Measurements from ENCODE around the gene CCDC167.

CCDC167 gene

GRCh38 chr6:37530297-37530696 is 30.6 kb upstream of the CCDC167 start:
- DNase-seq (ENCODE audit: low read depth in 2 of 2) = no peak

GRCh38 chr6:37528541-37528940 is 28.8 kb upstream of the CCDC167 start:
- DNase-seq (ENCODE audit: low read depth in 2 of 2) = no peak

GRCh38 chr6:37525460-37526357 is 26.0 kb upstream of the CCDC167 start:
- no peak for DNase-seq (ENCODE audit: low read depth in 2 of 2)

- DNase-seq (ENCODE audit: low read depth in 2 of 2) = no peak
Observed at GRCh38 chr6:37524970-37525318, 25.3 kb upstream of the CCDC167 start.

- DNase-seq (ENCODE audit: low read depth in 2 of 2) = no peak
Observed at GRCh38 chr6:37524025-37524969, 24.6 kb upstream of the CCDC167 start.

- DNase-seq (ENCODE audit: low read depth in 2 of 2) = no peak
Observed at GRCh38 chr6:37523412-37523811, 23.7 kb upstream of the CCDC167 start.

GRCh38 chr6:37522836-37523235 is 23.1 kb upstream of the CCDC167 start:
- no peak for DNase-seq (ENCODE audit: low read depth in 2 of 2)

- no peak for DNase-seq (ENCODE audit: low read depth in 2 of 2)
Observed at GRCh38 chr6:37521674-37522073, 22.0 kb upstream of the CCDC167 start.

GRCh38 chr6:37520926-37521325 is 21.2 kb upstream of the CCDC167 start:
- no peak for DNase-seq (ENCODE audit: low read depth in 2 of 2)

GRCh38 chr6:37519461-37519860 is 19.8 kb upstream of the CCDC167 start:
- no peak for DNase-seq (ENCODE audit: low read depth in 2 of 2)

- no peak for DNase-seq (ENCODE audit: low read depth in 2 of 2)
Observed at GRCh38 chr6:37518116-37518515, 18.4 kb upstream of the CCDC167 start.

- peak in 1 of 2 donors; percentile 40 for DNase-seq (ENCODE audit: low read depth in 2 of 2)
Observed at GRCh38 chr6:37517411-37517812, 17.7 kb upstream of the CCDC167 start.

GRCh38 chr6:37516920-37517405 is 17.3 kb upstream of the CCDC167 start:
- DNase-seq (ENCODE audit: low read depth in 2 of 2) = no peak

- DNase-seq (ENCODE audit: low read depth in 2 of 2) = peak; percentile 62 to 75
Observed at GRCh38 chr6:37516076-37516919, 16.6 kb upstream of the CCDC167 start.

GRCh38 chr6:37515712-37516075 is 16.0 kb upstream of the CCDC167 start:
- DNase-seq (ENCODE audit: low read depth in 2 of 2) = no peak

GRCh38 chr6:37514837-37515236 is 15.1 kb upstream of the CCDC167 start:
- no peak for DNase-seq (ENCODE audit: low read depth in 2 of 2)

GRCh38 chr6:37514321-37514771 is 14.7 kb upstream of the CCDC167 start:
- no peak for DNase-seq (ENCODE audit: low read depth in 2 of 2)

GRCh38 chr6:37513576-37513975 is 13.9 kb upstream of the CCDC167 start:
- DNase-seq (ENCODE audit: low read depth in 2 of 2) = no peak

- DNase-seq (ENCODE audit: low read depth in 2 of 2) = no peak
Observed at GRCh38 chr6:37513155-37513554, 13.5 kb upstream of the CCDC167 start.

GRCh38 chr6:37512400-37513011 is 12.8 kb upstream of the CCDC167 start:
- no peak for DNase-seq (ENCODE audit: low read depth in 2 of 2)

GRCh38 chr6:37511910-37512399 is 12.3 kb upstream of the CCDC167 start:
- no peak for DNase-seq (ENCODE audit: low read depth in 2 of 2)

Data from stimulated activated CD8-positive, alpha-beta memory T cell treated with anti-CD3 and anti-CD28 coated beads, Interleukin-2, amount 100 ng/mL, for 1 hour (primary cell).